ENCODE data around the gene NDUFAF7. TPM values are rescaled to one million over a fixed set of nuclear protein-coding genes. Genes with fewer than 3 reads are reported as not detected.
"Not testable (repeated sequence)": the region's sequence is repeated elsewhere in the genome, so short reads cannot be mapped to it uniquely, and the experiment has no call there.

Gene NDUFAF7
- total RNA-seq, 4 donors from 2014 or later: 7.5 to 16.1 (median 12.7) TPM

DNA sequence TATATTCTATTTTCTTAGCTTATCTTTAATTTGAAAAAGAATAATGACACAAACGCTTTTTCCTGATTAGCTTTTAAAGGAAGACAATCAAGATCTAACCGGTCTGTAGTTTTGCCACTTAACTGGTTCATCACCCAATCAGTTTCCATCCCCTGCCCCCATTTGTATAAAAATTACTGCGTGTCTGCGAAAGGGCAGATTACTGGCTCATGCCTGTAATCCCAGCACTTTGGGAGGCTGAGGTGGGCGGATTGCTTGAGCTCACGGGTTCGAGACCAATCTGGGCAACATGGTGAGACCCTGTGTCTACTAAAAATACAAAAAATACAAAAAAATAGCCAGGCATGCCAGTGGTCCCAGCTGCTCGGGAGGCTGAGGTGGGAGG, 32.8 kb upstream of the NDUFAF7 start:
- no peak for DNase-seq (ENCODE audit: low spot score in 2 of 2)
- TF ChIP-seq, protein P1, sequence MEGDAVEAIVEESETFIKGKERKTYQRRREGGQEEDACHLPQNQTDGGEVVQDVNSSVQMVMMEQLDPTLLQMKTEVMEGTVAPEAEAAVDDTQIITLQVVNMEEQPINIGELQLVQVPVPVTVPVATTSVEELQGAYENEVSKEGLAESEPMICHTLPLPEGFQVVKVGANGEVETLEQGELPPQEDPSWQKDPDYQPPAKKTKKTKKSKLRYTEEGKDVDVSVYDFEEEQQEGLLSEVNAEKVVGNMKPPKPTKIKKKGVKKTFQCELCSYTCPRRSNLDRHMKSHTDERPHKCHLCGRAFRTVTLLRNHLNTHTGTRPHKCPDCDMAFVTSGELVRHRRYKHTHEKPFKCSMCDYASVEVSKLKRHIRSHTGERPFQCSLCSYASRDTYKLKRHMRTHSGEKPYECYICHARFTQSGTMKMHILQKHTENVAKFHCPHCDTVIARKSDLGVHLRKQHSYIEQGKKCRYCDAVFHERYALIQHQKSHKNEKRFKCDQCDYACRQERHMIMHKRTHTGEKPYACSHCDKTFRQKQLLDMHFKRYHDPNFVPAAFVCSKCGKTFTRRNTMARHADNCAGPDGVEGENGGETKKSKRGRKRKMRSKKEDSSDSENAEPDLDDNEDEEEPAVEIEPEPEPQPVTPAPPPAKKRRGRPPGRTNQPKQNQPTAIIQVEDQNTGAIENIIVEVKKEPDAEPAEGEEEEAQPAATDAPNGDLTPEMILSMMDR (IDR thresholded peaks at IDR 0.05): no peak
- TF ChIP-seq POLR2A (IDR thresholded peaks at IDR 0.05): no peak
- intact Hi-C loops (cut with DNase I; ENCODE audit: low total_unique reads): no loop called here
- WGBS, 2 donors: 89 to 93% methylated on average over 8 of the region's 8 CpGs
- no peak overlapping the region for H3K4me3 ChIP-seq (ENCODE audit: low read depth, poor library complexity, severe bottlenecking)

DNA sequence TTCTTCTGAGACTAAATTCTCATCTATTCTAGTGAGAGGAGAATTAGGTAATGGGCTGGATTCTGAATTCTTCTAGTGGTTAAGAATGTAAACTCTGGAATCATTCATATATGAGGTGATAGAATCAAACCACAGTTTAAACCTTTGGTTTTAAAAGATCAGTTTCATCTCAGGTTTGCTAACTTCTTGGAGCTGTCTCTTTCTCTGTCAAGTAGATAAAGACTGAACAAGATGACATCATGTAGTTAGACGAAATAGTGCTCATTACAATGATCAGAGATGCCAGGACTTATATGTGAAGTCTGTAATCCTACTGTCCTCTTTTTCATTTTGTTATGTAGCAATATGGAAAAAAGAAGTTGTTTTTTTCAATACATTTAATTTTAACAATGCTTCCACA, 30.2 kb upstream of the NDUFAF7 start:
- intact Hi-C loops (cut with DNase I; ENCODE audit: low total_unique reads): no loop called here
- 56 to 67% methylated on average over 1 of the region's 1 CpG for WGBS, 2 donors
- H3K4me3 ChIP-seq (ENCODE audit: low read depth, poor library complexity, severe bottlenecking): no peak overlapping the region
- TF ChIP-seq POLR2A (IDR thresholded peaks at IDR 0.05): no peak
- TF ChIP-seq, protein P1 (IDR thresholded peaks at IDR 0.05): no peak
- DNase-seq (ENCODE audit: low spot score in 2 of 2): no peak

DNA sequence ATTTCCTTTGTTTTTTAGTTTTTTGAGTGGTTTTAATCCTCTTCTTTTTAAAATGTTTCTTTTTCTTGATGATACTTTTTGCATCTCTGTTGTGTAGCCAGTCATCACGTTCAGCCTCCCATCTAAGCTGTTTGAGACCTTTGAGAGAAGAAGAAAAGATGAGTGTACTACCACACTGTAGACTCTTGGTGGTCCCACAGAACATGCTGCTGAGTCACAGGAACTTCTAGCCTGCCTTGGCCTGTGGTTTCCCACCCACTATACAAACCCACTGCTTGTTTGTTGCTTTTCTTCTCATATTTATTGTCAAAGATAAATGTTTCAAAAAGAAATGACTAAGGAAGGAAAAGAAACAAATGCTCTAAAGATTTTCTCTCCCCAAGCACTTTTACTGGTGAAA, 29.7 kb upstream of the NDUFAF7 start:
- TF ChIP-seq, protein P1 (IDR thresholded peaks at IDR 0.05): no peak
- TF ChIP-seq POLR2A (IDR thresholded peaks at IDR 0.05): no peak
- no peak for DNase-seq (ENCODE audit: low spot score in 2 of 2)
- intact Hi-C loops (cut with DNase I; ENCODE audit: low total_unique reads): no loop called here
- no peak overlapping the region for H3K4me3 ChIP-seq (ENCODE audit: low read depth, poor library complexity, severe bottlenecking)
- WGBS, 2 donors: 83 to 85% methylated on average over 1 of the region's 1 CpG

DNA sequence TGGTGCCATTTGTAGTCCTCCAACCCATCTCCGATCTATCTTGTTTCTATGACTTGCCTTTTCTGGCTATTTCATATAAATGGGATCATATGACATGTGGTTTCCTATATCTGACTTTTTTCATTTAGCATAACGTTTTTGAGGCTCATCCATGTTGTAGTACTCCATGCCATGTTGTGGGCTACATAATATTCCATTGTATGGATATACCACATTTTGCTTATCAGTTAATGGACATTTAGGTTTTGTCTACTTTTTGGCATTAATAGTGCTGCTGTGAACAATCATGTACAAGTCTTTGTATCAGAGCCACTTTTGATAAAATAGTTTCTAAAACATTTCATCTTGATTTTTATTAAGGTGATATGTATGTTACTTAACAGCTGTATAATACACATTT, 27.8 kb upstream of the NDUFAF7 start:
- no peak overlapping the region for H3K4me3 ChIP-seq (ENCODE audit: low read depth, poor library complexity, severe bottlenecking)
- DNase-seq (ENCODE audit: low spot score in 2 of 2): no peak
- 92 to 94% methylated on average over 2 of the region's 2 CpGs for WGBS, 2 donors
- TF ChIP-seq, protein P1 (IDR thresholded peaks at IDR 0.05): no peak
- TF ChIP-seq POLR2A (IDR thresholded peaks at IDR 0.05): no peak
- intact Hi-C loops (cut with DNase I; ENCODE audit: low total_unique reads): no loop called here

DNA sequence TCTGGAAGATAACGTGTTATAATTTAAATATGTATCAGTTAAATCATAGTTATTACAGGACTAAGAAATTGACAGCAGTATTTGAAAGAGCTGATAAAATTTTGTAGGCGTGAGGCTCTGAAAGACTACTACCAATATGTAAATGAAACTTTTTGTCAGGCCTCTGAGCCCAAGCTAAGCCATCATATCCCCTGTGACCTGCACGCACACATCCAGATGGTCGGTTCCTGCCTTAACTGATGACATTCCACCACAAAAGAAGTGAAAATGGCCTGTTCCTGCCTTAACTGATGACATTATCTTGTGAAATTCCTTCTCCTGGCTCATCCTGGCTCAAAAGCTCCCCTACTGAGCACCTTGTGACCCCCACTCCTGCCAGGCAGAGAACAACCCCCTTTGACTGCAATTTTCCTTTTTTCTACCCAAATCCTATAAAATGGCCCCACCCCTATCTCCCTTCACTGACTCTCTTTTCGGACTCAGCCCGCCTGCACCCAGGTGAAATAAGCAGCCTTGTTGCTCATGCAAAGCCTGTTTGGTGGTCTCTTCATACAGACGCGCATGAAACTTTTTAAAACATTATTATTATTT, 26.3 kb upstream of the NDUFAF7 start:
- 83 to 86% methylated on average over 8 of the region's 8 CpGs for WGBS, 2 donors
- DNase-seq (ENCODE audit: low spot score in 2 of 2); H3K4me3 ChIP-seq (ENCODE audit: low read depth, poor library complexity, severe bottlenecking); intact Hi-C loops (cut with DNase I; ENCODE audit: low total_unique reads): not testable (repeated sequence)

DNA sequence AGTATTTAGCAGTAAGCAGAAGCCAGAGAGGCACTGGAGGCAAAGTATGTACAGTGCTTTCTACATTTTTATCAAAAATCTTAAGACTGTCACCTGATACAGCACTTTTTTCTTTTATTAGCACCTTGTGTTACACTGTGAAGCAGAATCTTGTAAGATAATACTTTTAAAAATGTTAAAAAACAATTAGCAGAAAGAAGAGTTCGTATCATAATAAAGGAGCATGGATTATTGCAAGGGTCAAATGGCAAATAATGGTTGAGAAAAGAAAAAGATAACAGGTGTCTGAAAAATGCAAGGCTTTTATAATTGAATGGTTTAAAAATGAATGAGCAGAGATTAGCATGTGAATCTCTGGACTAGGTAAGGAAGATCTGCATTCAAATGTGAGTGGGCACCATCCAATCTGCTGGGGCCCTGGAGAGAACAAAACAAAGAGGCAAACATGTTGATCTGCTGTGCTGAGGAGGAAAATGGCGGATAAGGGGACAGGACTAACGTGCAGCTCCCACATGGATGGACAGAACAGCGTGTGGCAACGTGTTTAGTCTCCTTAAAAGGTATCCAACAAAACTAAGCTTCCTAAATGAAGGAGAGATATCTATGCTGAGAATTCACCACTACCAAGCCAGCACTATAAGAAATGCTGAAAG, 25.6 kb upstream of the NDUFAF7 start:
- intact Hi-C loops (cut with DNase I; ENCODE audit: low total_unique reads): no loop called here
- WGBS, 2 donors: 92 to 97% methylated on average over 5 of the region's 5 CpGs
- TF ChIP-seq POLR2A (IDR thresholded peaks at IDR 0.05): no peak
- TF ChIP-seq, protein P1 (IDR thresholded peaks at IDR 0.05): no peak
- H3K4me3 ChIP-seq (ENCODE audit: low read depth, poor library complexity, severe bottlenecking): no peak overlapping the region
- no peak for DNase-seq (ENCODE audit: low spot score in 2 of 2)

DNA sequence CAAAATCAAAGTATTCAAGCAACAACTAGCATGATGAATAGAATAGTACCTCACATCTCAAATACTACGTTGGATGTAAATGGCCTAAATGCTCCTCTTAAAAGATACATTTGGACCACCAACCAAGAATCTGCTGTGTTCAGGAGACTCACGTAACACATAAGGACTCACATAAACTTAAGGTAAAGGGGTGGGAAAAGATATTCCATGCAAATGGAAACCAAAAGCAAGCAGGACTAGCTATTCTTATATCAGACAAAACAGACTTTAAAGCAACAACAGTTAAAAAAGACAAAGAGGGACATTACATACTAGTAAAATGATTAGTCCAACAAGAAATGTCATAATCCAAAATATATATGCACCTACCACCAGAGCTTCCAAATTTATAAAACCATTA, 24.7 kb upstream of the NDUFAF7 start:
- WGBS, 2 donors: 97% methylated on average over 2 of the region's 2 CpGs
- DNase-seq (ENCODE audit: low spot score in 2 of 2); H3K4me3 ChIP-seq (ENCODE audit: low read depth, poor library complexity, severe bottlenecking); intact Hi-C loops (cut with DNase I; ENCODE audit: low total_unique reads): not testable (repeated sequence)
